Activated T-helper 17 cell treated with anti-CD3 and anti-CD28 coated beads, Interleukin-2, amount 50 U/mL, for 72 hours (primary cell): Measurements from ENCODE around the gene KCNIP1. TPM values are rescaled to one million over a fixed set of nuclear protein-coding genes. Genes with fewer than 3 reads are reported as not detected.

ENCODE experiments used
- ATAC-seq: fragments of 150-1000 bp; cut with Tn5 transposase; replicated peaks from 2 replicates; pipeline ENCODE4 v1.10.0; 2021; ENCODE audit warnings: mild to moderate bottlenecking, moderate library complexity
- H3K27ac Mint-ChIP-seq: one replicate; pipeline ENCODE4 v1.8.0; 2022; ENCODE audit warnings: mixed read lengths
- H3K27me3 Mint-ChIP-seq: one replicate; pipeline ENCODE4 v1.8.0; 2022; ENCODE audit warnings: mixed read lengths
- H3K36me3 Mint-ChIP-seq: one replicate; pipeline ENCODE4 v1.8.0; 2022; ENCODE audit warnings: low read depth, mild to moderate bottlenecking, mixed read lengths
- H3K4me1 Mint-ChIP-seq: one replicate; pipeline ENCODE4 v1.8.0; 2022; ENCODE audit warnings: mixed read lengths
- H3K4me3 Mint-ChIP-seq: one replicate; pipeline ENCODE4 v1.8.0; 2022; ENCODE audit warnings: mild to moderate bottlenecking, mixed read lengths
- H3K9me3 Mint-ChIP-seq: one replicate; pipeline ENCODE4 v1.8.0; 2022; ENCODE audit warnings: mixed read lengths
- total RNA-seq, 2 donors: library from RNA; stranded (reverse); gene quantifications; one replicate each; pipeline ENCODE4 v1.2.3, GENCODE V29; 2022

The KCNIP1 gene
- total RNA-seq, 2 donors from 2014 or later, result not detected

DNA sequence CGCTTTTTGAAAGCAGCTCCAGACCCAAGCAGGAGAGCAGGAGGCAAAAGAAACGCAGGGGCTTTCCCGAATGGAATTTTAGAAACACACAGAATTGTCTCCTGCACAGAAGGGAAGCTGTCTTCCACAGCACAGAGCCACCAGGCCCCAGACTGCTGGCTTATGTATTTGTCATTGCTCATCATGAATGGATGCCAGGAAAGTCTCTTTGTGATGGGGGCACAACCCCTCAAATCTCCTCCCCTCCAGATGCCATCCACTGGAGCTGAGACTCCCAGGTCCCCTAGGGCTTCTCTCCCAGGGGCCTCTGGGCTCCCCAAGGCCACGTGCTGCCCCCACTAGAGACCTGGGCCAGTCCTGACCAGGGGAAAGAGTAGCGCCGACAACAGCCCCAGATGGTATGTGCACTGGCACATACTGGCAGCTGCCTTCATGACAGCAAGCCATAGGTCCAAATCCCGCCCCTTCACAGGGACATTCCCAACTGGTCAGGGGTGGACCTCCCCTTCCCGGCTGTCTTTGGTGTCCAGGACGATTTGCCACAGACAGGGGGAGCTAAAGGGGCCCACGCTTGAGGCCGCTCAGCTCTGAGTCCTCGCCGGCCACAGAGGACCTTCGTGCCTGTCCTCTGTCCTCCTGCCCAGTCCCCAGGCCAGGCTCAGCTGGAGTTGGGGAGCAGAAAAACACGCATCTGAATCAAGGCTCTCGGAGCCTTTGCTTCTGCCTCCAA is 127.8 kb downstream of the KCNIP1 start:
- peaks cover 9% of the 10 kb centered on the region for H3K27me3 Mint-ChIP-seq
- no peak overlapping the region for H3K27ac Mint-ChIP-seq
- ATAC-seq, result no peak
- no peaks in the 10 kb centered on the region for H3K36me3 Mint-ChIP-seq
- peaks cover 13% of the 10 kb centered on the region for H3K4me1 Mint-ChIP-seq
- H3K4me3 Mint-ChIP-seq, result no peak overlapping the region
- no peaks in the 10 kb centered on the region for H3K9me3 Mint-ChIP-seq

DNA sequence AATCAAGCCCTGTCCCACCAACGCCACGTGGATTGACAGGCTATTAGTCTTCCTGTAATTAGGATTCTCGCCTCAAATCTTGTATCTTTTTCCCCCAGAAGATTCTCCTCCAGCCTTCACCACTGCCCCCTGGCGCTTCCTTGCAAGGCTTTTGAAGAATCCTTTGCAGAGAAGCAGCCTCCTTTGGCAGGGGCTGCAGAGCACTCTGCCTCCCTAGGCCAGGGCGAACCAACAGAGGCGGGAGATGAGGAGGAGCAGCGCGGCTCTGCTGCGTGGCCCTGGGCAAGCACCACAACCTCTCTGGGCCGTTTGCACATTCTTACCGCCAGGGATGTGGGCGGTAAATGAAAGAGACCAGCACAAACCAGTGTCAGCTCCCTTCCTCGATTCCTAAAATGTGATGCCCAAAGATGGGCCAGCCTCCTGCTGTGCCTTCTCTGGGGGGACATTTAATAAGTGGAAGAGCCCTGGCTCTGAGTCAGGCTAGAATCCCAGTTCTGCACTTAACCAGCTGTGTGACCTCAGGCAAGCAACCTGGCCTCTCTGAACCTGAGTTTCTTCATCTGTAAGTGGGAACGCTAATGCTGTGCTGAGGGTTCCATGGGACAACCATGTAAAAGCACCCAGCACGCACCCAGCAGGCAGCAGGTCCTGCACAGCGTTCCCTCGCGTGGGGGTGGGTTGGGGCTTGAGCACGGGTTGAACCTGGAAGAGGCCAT is 128.6 kb downstream of the KCNIP1 start:
- H3K36me3 Mint-ChIP-seq, result no peaks in the 10 kb centered on the region
- H3K4me3 Mint-ChIP-seq, result peak overlapping the region; percentile 46
- H3K9me3 Mint-ChIP-seq, result no peaks in the 10 kb centered on the region

DNA sequence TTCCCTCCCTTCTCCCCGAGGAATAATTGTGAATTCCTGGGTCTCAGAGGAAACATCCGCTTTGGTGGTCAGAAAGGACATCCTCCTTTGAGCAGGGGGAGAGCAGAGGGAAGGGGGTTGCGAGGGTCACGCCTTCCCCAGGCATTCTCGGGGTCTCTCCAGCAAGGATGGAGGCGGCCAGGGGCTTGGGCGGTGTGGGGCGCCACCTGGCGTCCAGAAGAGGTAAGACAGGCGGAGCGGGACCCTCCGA is 129.1 kb downstream of the KCNIP1 start:
- H3K9me3 Mint-ChIP-seq, result no peaks in the 10 kb centered on the region
- peaks cover 16% of the 10 kb centered on the region for H3K27me3 Mint-ChIP-seq
- ATAC-seq, result peak; percentile 66
- no peak overlapping the region for H3K27ac Mint-ChIP-seq
- peak overlapping the region; percentile 46 for H3K4me3 Mint-ChIP-seq
- H3K36me3 Mint-ChIP-seq, result no peaks in the 10 kb centered on the region
- H3K4me1 Mint-ChIP-seq, result peaks cover 13% of the 10 kb centered on the region

More for the DNA sequence above, 128.6 kb downstream of the KCNIP1 start:
- ATAC-seq, result peak; percentile 2
- no peak overlapping the region for H3K27ac Mint-ChIP-seq
- H3K27me3 Mint-ChIP-seq, result peaks cover 12% of the 10 kb centered on the region
- H3K4me1 Mint-ChIP-seq, result peaks cover 13% of the 10 kb centered on the region

DNA sequence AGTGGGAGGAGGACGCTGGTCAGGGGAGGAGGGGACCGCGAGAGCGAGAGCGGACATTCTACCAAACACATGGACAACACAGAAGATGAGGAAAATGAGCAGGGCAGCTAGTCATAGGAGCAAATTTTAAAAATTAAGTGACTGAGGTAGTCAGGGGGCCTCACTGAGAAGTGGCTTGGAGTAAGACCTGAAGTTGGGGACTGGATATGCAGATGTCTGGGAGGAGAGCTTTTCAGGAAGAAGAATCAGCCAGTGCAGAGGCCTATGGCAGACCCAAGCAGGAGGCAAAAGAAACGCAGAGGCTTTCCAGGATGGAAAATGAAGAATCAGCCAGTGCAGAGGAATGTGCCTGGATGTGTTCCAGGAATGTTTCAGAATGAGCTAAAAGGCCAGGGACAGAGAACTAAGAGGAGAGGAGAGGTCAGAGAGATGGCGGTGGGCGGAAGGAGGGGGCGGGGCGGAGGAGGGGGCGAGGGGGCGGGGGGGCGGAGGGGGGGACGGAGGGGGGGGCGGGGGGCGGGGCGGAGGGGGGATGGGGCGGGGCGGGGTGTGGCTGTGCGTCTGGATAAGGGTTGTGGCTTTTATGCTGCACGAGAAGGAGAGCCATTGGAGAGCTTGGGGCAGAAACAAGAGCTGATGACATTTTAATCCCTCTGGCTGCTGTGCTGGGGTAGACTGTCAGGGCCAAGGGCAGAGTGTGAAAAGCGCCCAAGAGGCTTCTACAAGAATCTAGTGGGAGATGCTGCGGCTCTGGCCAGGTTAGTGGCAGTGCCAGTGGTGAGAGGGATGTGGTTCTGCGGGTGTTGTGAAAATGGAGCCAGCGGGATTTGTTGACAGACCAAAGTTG is 129.6 kb downstream of the KCNIP1 start:
- Mint-ChIP-seq H3K9me3 (no peaks in the 10 kb centered on the region), H3K36me3 (no peaks in the 10 kb centered on the region), H3K27me3 (peaks cover 16% of the 10 kb centered on the region), H3K4me3 (peak overlapping the region; percentile 46), H3K27ac (no peak overlapping the region), H3K4me1 (peaks cover 13% of the 10 kb centered on the region)
- no peak for ATAC-seq

- no peak for ATAC-seq
- Mint-ChIP-seq H3K4me3 (peak overlapping the region; percentile 46), H3K27ac (no peak overlapping the region), H3K36me3 (no peaks in the 10 kb centered on the region), H3K4me1 (peaks cover 16% of the 10 kb centered on the region), H3K9me3 (no peaks in the 10 kb centered on the region), H3K27me3 (peaks cover 19% of the 10 kb centered on the region)
These were observed 130.6 kb downstream of the KCNIP1 start for GRCh38 chr5:170634256-170634990.

DNA sequence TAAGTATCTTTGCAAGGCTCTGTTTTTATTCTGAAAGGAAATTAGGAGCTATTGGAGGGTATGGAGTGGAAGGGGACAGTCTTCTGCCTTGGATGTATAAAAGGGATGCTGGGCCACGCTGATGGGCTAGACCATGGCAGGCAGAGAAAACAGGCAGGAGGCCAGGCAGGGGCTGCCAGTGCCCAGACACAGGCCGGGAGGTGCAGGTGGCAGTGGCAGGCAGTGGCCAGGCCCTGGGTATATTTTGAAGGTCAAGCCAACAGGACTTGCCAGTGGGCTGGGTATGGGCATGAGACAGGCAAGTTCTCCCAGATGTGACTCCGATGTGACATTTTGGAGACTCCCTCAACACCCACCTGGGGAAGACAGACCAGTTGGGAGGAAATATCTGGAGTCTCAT is 131.9 kb downstream of the KCNIP1 start:
- H3K27me3 Mint-ChIP-seq, result peaks cover 26% of the 10 kb centered on the region
- no peak for ATAC-seq
- H3K9me3 Mint-ChIP-seq, result no peaks in the 10 kb centered on the region
- H3K36me3 Mint-ChIP-seq, result no peaks in the 10 kb centered on the region
- no peak overlapping the region for H3K4me3 Mint-ChIP-seq
- H3K4me1 Mint-ChIP-seq, result peaks cover 16% of the 10 kb centered on the region
- H3K27ac Mint-ChIP-seq, result no peak overlapping the region

GRCh38 chr5:170636206-170636605 is 132.4 kb downstream of the KCNIP1 start:
- Mint-ChIP-seq H3K4me1 (peaks cover 16% of the 10 kb centered on the region), H3K4me3 (no peak overlapping the region), H3K9me3 (no peaks in the 10 kb centered on the region), H3K36me3 (no peaks in the 10 kb centered on the region), H3K27ac (no peak overlapping the region), H3K27me3 (peaks cover 26% of the 10 kb centered on the region)
- ATAC-seq, result no peak

GRCh38 chr5:170636801-170637477 is 133.1 kb downstream of the KCNIP1 start:
- peaks cover 26% of the 10 kb centered on the region for H3K27me3 Mint-ChIP-seq
- H3K27ac Mint-ChIP-seq, result no peak overlapping the region
- H3K9me3 Mint-ChIP-seq, result no peaks in the 10 kb centered on the region
- H3K4me3 Mint-ChIP-seq, result no peak overlapping the region
- no peaks in the 10 kb centered on the region for H3K36me3 Mint-ChIP-seq
- no peak for ATAC-seq
- peaks cover 16% of the 10 kb centered on the region for H3K4me1 Mint-ChIP-seq

DNA sequence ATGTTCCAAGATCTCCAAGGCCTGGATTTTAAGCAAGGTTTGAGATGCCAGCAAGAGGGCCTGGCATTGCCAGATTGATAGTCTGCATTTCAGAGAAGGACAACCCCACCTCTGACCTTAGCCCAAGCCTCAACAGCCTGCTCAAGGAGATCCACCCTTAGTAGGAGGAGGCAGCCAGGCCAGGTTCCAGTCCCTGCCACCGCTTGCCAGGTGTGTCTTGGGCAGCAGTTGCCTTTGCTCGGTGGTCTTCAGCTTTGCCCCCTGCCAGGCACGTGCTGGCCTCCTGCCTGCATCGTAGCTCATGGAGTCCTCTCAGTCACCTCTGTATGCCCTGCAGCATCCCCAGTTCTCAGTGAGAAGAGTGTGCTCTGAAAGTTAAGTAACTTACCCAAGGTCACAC is 134.2 kb downstream of the KCNIP1 start:
- ATAC-seq, result no peak
- H3K4me1 Mint-ChIP-seq, result peaks cover 14% of the 10 kb centered on the region
- no peaks in the 10 kb centered on the region for H3K36me3 Mint-ChIP-seq
- H3K27ac Mint-ChIP-seq, result no peak overlapping the region
- H3K4me3 Mint-ChIP-seq, result no peak overlapping the region
- peaks cover 32% of the 10 kb centered on the region for H3K27me3 Mint-ChIP-seq
- no peaks in the 10 kb centered on the region for H3K9me3 Mint-ChIP-seq

DNA sequence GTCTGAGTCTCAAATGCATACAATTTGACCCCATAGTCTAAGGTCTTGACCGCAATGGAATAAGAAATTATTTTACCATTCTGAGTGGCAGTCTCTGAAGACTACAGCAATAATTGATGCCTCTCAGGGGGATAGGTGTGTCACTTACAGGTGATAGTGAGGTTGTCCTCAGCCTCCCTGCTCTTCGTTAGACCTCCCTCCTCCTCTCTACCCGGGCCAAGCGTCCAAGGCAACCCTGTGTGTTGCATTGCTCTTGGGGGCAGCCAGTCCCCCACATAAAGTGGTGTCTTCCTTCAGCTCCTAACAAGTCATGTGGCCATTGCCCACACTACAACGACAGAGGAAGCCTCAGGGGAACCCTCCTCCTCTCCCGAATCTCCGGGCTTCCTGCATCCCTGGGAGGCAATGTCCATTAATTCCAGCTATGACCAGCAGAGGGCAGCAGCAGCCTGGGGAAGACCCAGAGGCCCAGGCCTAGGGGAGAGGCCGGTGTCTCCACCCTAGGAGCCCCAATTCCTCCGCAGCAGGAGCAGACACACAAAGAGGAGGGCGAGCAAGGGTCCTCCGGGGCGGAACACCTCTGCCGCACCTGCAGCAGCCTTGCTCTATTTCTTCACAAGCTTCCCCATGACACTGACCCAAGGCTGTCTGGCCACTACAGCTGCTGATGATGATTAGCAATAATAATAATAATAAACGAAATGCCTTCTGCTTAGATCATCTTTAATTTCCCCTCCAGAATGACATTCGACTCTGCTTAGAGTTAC is 134.8 kb downstream of the KCNIP1 start:
- H3K9me3 Mint-ChIP-seq, result no peaks in the 10 kb centered on the region
- no peak overlapping the region for H3K27ac Mint-ChIP-seq
- peaks cover 33% of the 10 kb centered on the region for H3K27me3 Mint-ChIP-seq
- no peaks in the 10 kb centered on the region for H3K36me3 Mint-ChIP-seq
- ATAC-seq, result peak; percentile 68
- peaks cover 9% of the 10 kb centered on the region for H3K4me1 Mint-ChIP-seq
- no peak overlapping the region for H3K4me3 Mint-ChIP-seq

- no peak overlapping the region for H3K4me3 Mint-ChIP-seq
- peaks cover 4% of the 10 kb centered on the region for H3K4me1 Mint-ChIP-seq
- no peaks in the 10 kb centered on the region for H3K9me3 Mint-ChIP-seq
- H3K27ac Mint-ChIP-seq, result no peak overlapping the region
- H3K27me3 Mint-ChIP-seq, result peaks cover 34% of the 10 kb centered on the region
- ATAC-seq, result no peak
- H3K36me3 Mint-ChIP-seq, result no peaks in the 10 kb centered on the region
These were observed 135.6 kb downstream of the KCNIP1 start for GRCh38 chr5:170639221-170639925.

- no peak for ATAC-seq
- Mint-ChIP-seq H3K4me1 (peaks cover 4% of the 10 kb centered on the region), H3K27ac (no peak overlapping the region), H3K27me3 (peaks cover 41% of the 10 kb centered on the region), H3K9me3 (no peaks in the 10 kb centered on the region), H3K4me3 (no peak overlapping the region), H3K36me3 (no peaks in the 10 kb centered on the region)
These were observed 137.1 kb downstream of the KCNIP1 start for GRCh38 chr5:170640731-170641588.
